GM21528 (cell line): ENCODE measurements around the gene TBC1D8.

Source experiments
- ATAC-seq: cut with Tn5 transposase; IDR thresholded peaks from one replicate; pipeline ENCODE4 v1.9.1; 2021; ENCODE audit warnings: mild to moderate bottlenecking, moderate library complexity; ENCODE audit not compliant: unreplicated experiment, low FRiP score

The TBC1D8 gene

GRCh38 chr2:101114268-101114783, 36.9 kb downstream of the TBC1D8 start:
- no peak for ATAC-seq

DNA sequence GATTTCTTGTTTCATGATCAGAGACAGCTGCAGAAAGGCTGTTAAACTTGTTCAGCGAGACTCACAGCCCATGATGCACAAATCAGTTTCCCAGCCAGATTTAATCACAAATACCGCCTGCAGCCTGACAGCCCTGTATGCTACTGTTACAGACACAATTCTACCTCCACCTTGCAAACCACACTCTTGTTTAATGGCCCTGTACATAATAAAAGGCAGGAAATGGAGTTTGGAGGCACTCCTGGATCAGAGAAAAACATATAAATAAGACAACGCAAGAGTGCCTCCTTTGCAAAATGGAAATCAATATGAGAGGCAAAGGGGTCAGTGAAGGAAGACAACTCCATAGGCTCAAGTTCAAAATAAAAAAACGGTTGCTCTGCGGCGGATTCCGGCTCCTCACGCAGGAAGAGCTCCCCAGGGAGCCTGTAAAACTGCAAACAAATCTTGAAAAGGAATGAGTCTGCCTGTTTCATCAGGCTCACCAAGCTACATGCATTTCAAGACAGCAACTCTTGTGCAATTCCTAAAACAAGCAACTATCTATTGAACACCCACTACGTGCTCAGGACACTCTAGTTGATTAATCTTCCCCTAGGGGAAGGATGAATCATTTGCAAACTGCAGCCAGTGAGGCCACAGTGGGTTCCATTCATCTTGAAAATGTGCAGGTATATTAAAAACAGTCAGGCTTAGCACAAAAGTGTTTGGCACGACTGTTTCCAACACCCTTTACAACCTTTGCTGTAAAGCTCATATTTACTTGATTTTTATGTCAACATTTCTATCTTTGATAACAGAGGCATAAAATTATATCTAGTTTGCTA, 37.5 kb downstream of the TBC1D8 start:
- ATAC-seq: no peak

DNA sequence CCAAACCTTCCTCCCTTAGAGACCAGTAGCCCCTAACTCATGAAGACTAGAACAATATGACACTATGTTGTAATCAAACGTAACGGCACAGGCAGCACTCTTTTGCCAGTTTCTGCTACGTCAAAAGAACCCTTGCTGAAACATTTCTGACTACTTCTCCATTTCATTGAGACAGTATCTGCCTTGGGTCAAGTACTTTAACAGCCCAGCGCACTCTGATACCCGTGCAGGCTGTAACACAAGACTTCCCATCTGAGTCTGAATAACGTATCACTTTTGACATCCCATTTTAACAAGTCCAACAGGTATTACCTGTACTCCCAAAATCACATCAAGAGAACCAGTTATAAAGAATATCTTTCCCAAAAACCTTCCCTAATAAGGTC, 38.4 kb downstream of the TBC1D8 start:
- no peak for ATAC-seq

- ATAC-seq: no peak
These were observed 39.0 kb downstream of the TBC1D8 start for GRCh38 chr2:101111917-101112771.

GRCh38 chr2:101111262-101111838, 39.8 kb downstream of the TBC1D8 start:
- no peak for ATAC-seq

GRCh38 chr2:101109451-101110118, 41.6 kb downstream of the TBC1D8 start:
- ATAC-seq: no peak

DNA sequence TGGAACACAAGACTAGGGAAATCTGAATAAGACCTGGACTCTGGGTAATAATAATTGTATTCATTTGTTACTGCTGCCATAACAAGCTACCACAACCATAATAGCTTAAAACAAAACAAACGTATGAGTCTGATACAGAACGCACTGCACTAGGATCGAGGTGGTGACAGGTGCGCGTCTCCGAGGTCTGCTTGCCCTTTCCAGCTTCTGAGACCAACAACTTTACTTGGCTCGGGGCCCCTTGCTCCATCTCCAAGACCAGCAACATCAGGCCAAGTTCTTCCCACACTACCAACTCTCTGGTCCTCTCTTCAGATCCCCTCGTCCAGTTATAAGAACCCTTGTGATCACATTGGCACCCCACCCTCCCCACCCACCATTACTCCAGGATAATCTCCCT, 42.8 kb downstream of the TBC1D8 start:
- no peak for ATAC-seq

GRCh38 chr2:101107241-101107640, 43.9 kb downstream of the TBC1D8 start:
- no peak for ATAC-seq

- no peak for ATAC-seq
These were observed 44.6 kb downstream of the TBC1D8 start for GRCh38 chr2:101106453-101107181.

- no peak for ATAC-seq
These were observed 45.5 kb downstream of the TBC1D8 start for GRCh38 chr2:101105654-101106053.

DNA sequence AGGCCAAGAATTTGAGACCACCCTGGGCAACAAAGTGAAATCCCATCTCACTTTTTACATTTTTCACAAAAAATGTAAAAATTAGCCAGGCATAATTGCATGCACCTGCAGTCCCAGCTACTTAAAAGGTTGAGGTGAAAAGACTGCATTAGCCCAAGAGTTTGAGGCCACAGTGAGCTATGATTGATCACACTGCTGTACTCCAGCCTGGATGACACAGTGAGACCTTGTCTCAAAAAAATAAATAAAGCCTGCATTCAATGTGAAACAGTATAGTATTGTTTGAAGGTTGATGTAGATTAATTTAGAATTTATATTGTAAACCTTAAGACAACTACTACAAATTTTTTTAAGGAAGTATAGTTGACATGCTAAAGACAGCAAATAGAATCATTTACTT, 53.5 kb downstream of the TBC1D8 start:
- ATAC-seq: no peak

GRCh38 chr2:101096619-101097142, 54.5 kb downstream of the TBC1D8 start:
- no peak for ATAC-seq

GRCh38 chr2:101094351-101094750, 56.8 kb downstream of the TBC1D8 start:
- no peak for ATAC-seq

GRCh38 chr2:101089942-101090799, 61.0 kb downstream of the TBC1D8 start:
- no peak for ATAC-seq

GRCh38 chr2:101089419-101089818, 61.8 kb downstream of the TBC1D8 start:
- ATAC-seq: peak; percentile 85

GRCh38 chr2:101087638-101088037, 63.5 kb downstream of the TBC1D8 start:
- no peak for ATAC-seq

GRCh38 chr2:101083613-101084012, 67.6 kb downstream of the TBC1D8 start:
- no peak for ATAC-seq

DNA sequence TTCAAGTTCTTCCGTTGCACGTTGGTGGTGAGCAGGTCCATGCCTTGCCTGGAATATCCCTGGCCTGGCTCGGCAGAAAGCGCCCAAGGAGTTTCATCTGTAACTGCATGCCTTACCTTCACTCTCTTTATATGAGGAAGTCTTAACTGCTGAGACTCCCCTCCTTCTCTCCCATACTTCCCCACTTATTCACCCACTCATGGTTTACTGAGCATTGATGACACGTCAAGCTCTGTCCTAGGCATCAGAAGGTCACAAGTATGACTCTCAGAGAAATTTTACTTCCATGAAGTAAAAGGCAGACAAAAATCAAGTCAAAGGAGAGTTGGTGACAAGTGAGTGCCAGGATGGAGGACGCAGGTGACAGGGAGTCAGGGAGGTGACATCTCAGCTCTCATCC, 68.2 kb downstream of the TBC1D8 start:
- ATAC-seq: no peak
